Measurements from ENCODE around the gene INPP4A. TPM values are rescaled to one million over a fixed set of nuclear protein-coding genes. Genes with fewer than 3 reads are reported as not detected.

The INPP4A gene
- total RNA-seq, 4 donors from 2014 or later, result 22.8 to 35.8 (median 25.4) TPM

- intact Hi-C loops (cut with DNase I; ENCODE audit: low total_unique reads) (no loop called here), in situ Hi-C loops (cut with MboI; ENCODE audit: low pct_ligation_motif_present in 1 of 4, low pct_unique_long_range_greater_than_20kb in 1 of 4, low sequenced_read_pairs in 3 of 4) (no loop called here)
- no peaks in the 10 kb centered on the region for H3K27me3 ChIP-seq
- no peaks in the 10 kb centered on the region for H3K36me3 ChIP-seq
- H3K27ac ChIP-seq, result peak overlapping the region; percentile 0 to 69 (median 41)
- H3K9me3 ChIP-seq, result no peaks in the 10 kb centered on the region
- DNase-seq, result no peak
- TF ChIP-seq, protein P1, sequence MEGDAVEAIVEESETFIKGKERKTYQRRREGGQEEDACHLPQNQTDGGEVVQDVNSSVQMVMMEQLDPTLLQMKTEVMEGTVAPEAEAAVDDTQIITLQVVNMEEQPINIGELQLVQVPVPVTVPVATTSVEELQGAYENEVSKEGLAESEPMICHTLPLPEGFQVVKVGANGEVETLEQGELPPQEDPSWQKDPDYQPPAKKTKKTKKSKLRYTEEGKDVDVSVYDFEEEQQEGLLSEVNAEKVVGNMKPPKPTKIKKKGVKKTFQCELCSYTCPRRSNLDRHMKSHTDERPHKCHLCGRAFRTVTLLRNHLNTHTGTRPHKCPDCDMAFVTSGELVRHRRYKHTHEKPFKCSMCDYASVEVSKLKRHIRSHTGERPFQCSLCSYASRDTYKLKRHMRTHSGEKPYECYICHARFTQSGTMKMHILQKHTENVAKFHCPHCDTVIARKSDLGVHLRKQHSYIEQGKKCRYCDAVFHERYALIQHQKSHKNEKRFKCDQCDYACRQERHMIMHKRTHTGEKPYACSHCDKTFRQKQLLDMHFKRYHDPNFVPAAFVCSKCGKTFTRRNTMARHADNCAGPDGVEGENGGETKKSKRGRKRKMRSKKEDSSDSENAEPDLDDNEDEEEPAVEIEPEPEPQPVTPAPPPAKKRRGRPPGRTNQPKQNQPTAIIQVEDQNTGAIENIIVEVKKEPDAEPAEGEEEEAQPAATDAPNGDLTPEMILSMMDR (IDR thresholded peaks at IDR 0.05), result no peak
- TF ChIP-seq POLR2AphosphoS5 (IDR thresholded peaks at IDR 0.05), result no peak
- H3K4me3 ChIP-seq, result no peak overlapping the region
- WGBS, 2 donors (ENCODE audit: low coverage in 1 of 2), result 60 to 80% methylated on average over 1 to 6 of the region's 6 CpGs
- H3K4me1 ChIP-seq, result peaks cover 27 to 68% (median 45%) of the 10 kb centered on the region in 4 donors
Measured at GRCh38 chr2:98461498-98462049, 16.9 kb downstream of the INPP4A start.

GRCh38 chr2:98463081-98463481 lies 18.4 kb downstream of the INPP4A start:
- H3K4me1 ChIP-seq, result peaks cover 27 to 73% (median 42%) of the 10 kb centered on the region in 4 donors
- no peaks in the 10 kb centered on the region for H3K9me3 ChIP-seq
- H3K4me3 ChIP-seq, result no peak overlapping the region
- H3K27ac ChIP-seq, result peak overlapping the region; percentile 72 to 84 (median 76)
- no peaks in the 10 kb centered on the region for H3K36me3 ChIP-seq
- TF ChIP-seq POLR2AphosphoS5 (IDR thresholded peaks at IDR 0.05) (no peak), POLR2A (IDR thresholded peaks at IDR 0.05) (no peak), EP300 (IDR thresholded peaks at IDR 0.05; ENCODE audit: low read depth) (no peak)
- TF ChIP-seq, protein P1 (IDR thresholded peaks at IDR 0.05), result no peak
- intact Hi-C loops (cut with DNase I; ENCODE audit: low total_unique reads), result no loop called here
- 88% methylated on average over 11 of the region's 11 CpGs; no CpG with 5 or more reads in 1 of the 2 donors for WGBS, 2 donors (ENCODE audit: low coverage in 1 of 2)
- peak; percentile 49 for DNase-seq
- H3K27me3 ChIP-seq, result no peaks in the 10 kb centered on the region
- in situ Hi-C loops (cut with MboI; ENCODE audit: low pct_ligation_motif_present in 1 of 4, low pct_unique_long_range_greater_than_20kb in 1 of 4, low sequenced_read_pairs in 3 of 4), result no loop called here

- in situ Hi-C loops (cut with MboI; ENCODE audit: low pct_ligation_motif_present in 1 of 4, low pct_unique_long_range_greater_than_20kb in 1 of 4, low sequenced_read_pairs in 3 of 4), result no loop called here
- Histone ChIP-seq H3K27me3 (no peaks in the 10 kb centered on the region), H3K36me3 (no peaks in the 10 kb centered on the region), H3K4me1 (peaks cover 27 to 72% (median 39%) of the 10 kb centered on the region in 4 donors), H3K9me3 (no peaks in the 10 kb centered on the region), H3K27ac (peak overlapping the region; percentile 72 to 84 (median 76)), H3K4me3 (no peak overlapping the region)
- no peak for DNase-seq
- intact Hi-C loops (cut with DNase I; ENCODE audit: low total_unique reads), result no loop called here
- no peak for TF ChIP-seq POLR2A (IDR thresholded peaks at IDR 0.05)
- no peak for TF ChIP-seq POLR2AphosphoS5 (IDR thresholded peaks at IDR 0.05)
- 83 to 100% methylated on average over 2 to 10 of the region's 10 CpGs for WGBS, 2 donors (ENCODE audit: low coverage in 1 of 2)
Measured at GRCh38 chr2:98463551-98463971, 18.9 kb downstream of the INPP4A start.

GRCh38 chr2:98463988-98464771 lies 19.5 kb downstream of the INPP4A start:
- peak; percentile 43 for DNase-seq

More at GRCh38 chr2:98463988-98464771, 19.5 kb downstream of the INPP4A start:
- H3K36me3 ChIP-seq, result no peaks in the 10 kb centered on the region
- no peak for TF ChIP-seq POLR2A (IDR thresholded peaks at IDR 0.05)
- TF ChIP-seq POLR2AphosphoS5 (IDR thresholded peaks at IDR 0.05), result no peak
- TF ChIP-seq, protein P1 (IDR thresholded peaks at IDR 0.05), result no peak
- TF ChIP-seq EP300 (IDR thresholded peaks at IDR 0.05; ENCODE audit: low read depth), result no peak
- intact Hi-C loops (cut with DNase I; ENCODE audit: low total_unique reads) (no loop called here), in situ Hi-C loops (cut with MboI; ENCODE audit: low pct_ligation_motif_present in 1 of 4, low pct_unique_long_range_greater_than_20kb in 1 of 4, low sequenced_read_pairs in 3 of 4) (no loop called here)
- WGBS, 2 donors (ENCODE audit: low coverage in 1 of 2), result 79% methylated on average over 10 of the region's 10 CpGs; no CpG with 5 or more reads in 1 of the 2 donors
- peak overlapping the region; percentile 72 to 84 (median 76) for H3K27ac ChIP-seq
- no peaks in the 10 kb centered on the region for H3K9me3 ChIP-seq
- no peak overlapping the region for H3K4me3 ChIP-seq
- H3K27me3 ChIP-seq, result no peaks in the 10 kb centered on the region
- H3K4me1 ChIP-seq, result peaks cover 27 to 68% (median 35%) of the 10 kb centered on the region in 4 donors
